GM18498 (cell line): ENCODE results near the gene FGGY.
"Not testable (repeated sequence)": the region's sequence is repeated elsewhere in the genome, so short reads cannot be mapped to it uniquely, and the experiment has no call there.

Experiments
- ATAC-seq: cut with Tn5 transposase; IDR thresholded peaks from one replicate; pipeline ENCODE4 v1.9.1; 2021; ENCODE audit warnings: mild to moderate bottlenecking, moderate library complexity; ENCODE audit not compliant: unreplicated experiment

The FGGY gene

GRCh38 chr1:59433440-59433813 is 136.5 kb downstream of the FGGY start:
- ATAC-seq: no peak

GRCh38 chr1:59434336-59434735 is 137.4 kb downstream of the FGGY start:
- ATAC-seq: no peak

GRCh38 chr1:59436637-59437036 is 139.7 kb downstream of the FGGY start:
- ATAC-seq: no peak

GRCh38 chr1:59438058-59438560 is 141.2 kb downstream of the FGGY start:
- no peak for ATAC-seq

- no peak for ATAC-seq
These were observed 145.6 kb downstream of the FGGY start for GRCh38 chr1:59442492-59442891.

- no peak for ATAC-seq
These were observed 146.4 kb downstream of the FGGY start for GRCh38 chr1:59443310-59443709.

- no peak for ATAC-seq
These were observed 147.6 kb downstream of the FGGY start for GRCh38 chr1:59444520-59444919.

GRCh38 chr1:59445040-59445439 is 148.1 kb downstream of the FGGY start:
- ATAC-seq: no peak

- ATAC-seq: no peak
These were observed 149.5 kb downstream of the FGGY start for GRCh38 chr1:59446257-59446901.

- no peak for ATAC-seq
These were observed 155.1 kb downstream of the FGGY start for GRCh38 chr1:59452026-59452425.

- no peak for ATAC-seq
These were observed 155.7 kb downstream of the FGGY start for GRCh38 chr1:59452559-59452958.

GRCh38 chr1:59453297-59453968 is 156.5 kb downstream of the FGGY start:
- ATAC-seq: no peak

GRCh38 chr1:59455206-59455605 is 158.3 kb downstream of the FGGY start:
- no peak for ATAC-seq

GRCh38 chr1:59457786-59458185 is 160.9 kb downstream of the FGGY start:
- no peak for ATAC-seq

GRCh38 chr1:59458884-59459283 is 162.0 kb downstream of the FGGY start:
- ATAC-seq: no peak

GRCh38 chr1:59462942-59463341 is 166.0 kb downstream of the FGGY start:
- not testable (repeated sequence) for ATAC-seq

- not testable (repeated sequence) for ATAC-seq
These were observed 168.6 kb downstream of the FGGY start for GRCh38 chr1:59465478-59465877.

GRCh38 chr1:59468828-59469428 is 172.0 kb downstream of the FGGY start:
- no peak for ATAC-seq

GRCh38 chr1:59471991-59472570 is 175.2 kb downstream of the FGGY start:
- not testable (repeated sequence) for ATAC-seq

- no peak for ATAC-seq
These were observed 176.9 kb downstream of the FGGY start for GRCh38 chr1:59473831-59474230.

- no peak for ATAC-seq
These were observed 177.6 kb downstream of the FGGY start for GRCh38 chr1:59474496-59474895.

- ATAC-seq: no peak
These were observed 178.8 kb downstream of the FGGY start for GRCh38 chr1:59475737-59476136.
